ENCODE data around the gene UBL4B. TPM values are rescaled to one million over a fixed set of nuclear protein-coding genes. Genes with fewer than 3 reads are reported as not detected.

The UBL4B gene
- total and polyA plus RNA-seq, 9 of the 15 experiments (the other 6 are each of a cell fraction or from before 2014, with no cell fraction given): not detected

- in situ Hi-C loops (cut with MboI): no loop called here
- Histone ChIP-seq H2AFZ (ENCODE audit: low read depth, low read length) (no peak overlapping the region), H3K79me2 (ENCODE audit: control insufficient read depth, insufficient read depth, low read length) (no peaks in the 10 kb centered on the region), H3K9me3 (replicated peaks; ENCODE audit: control insufficient read depth, insufficient read depth, low read depth, low read length) (no peaks in the 10 kb centered on the region), H3K4me2 (ENCODE audit: insufficient read depth, low read length) (no peak overlapping the region), H3K4me1 (replicated peaks in 1 of 2; ENCODE audit: control insufficient read depth in 2 of 2, insufficient read depth in 2 of 2, low read length in 2 of 2) (no peaks in the 10 kb centered on the region), H4K20me1 (replicated peaks; ENCODE audit: control insufficient read depth, insufficient read depth, low read length) (peaks cover 6% of the 10 kb centered on the region), H3K9ac (ENCODE audit: insufficient read depth in 1 of 2, low read depth in 2 of 2, low read length in 2 of 2) (no peak overlapping the region), H3K4me3 (no peak overlapping the region), H3K27me3 (ENCODE audit: control insufficient read depth in 2 of 2, insufficient read depth in 2 of 2, low read length in 2 of 2) (peaks cover 31 to 72% of the 10 kb centered on the region in 2 experiments), H3K36me3 (ENCODE audit: control insufficient read depth, insufficient read depth, low read length) (no peaks in the 10 kb centered on the region), H3K9me1 (ENCODE audit: control insufficient read depth, insufficient read depth, low read length) (no peaks in the 10 kb centered on the region), H3K27ac (ENCODE audit: extremely low read depth, low read depth, low read length) (no peak overlapping the region)
- no TSS peak for BruUV-seq (replicated peaks)
- TF ChIP-seq XRCC3 (IDR thresholded peaks at IDR 0.05) (no peak), BRD9 (IDR thresholded peaks at IDR 0.05; ENCODE audit: low read depth, partially characterized antibody) (no peak), ZNF77 (CRISPR knock-in tag; IDR thresholded peaks at IDR 0.05) (no peak), MBD2 (IDR thresholded peaks at IDR 0.05; ENCODE audit: borderline replicate concordance, low read depth) (no peak), TAL1 (IDR thresholded peaks at IDR 0.05) (no peak), E2F6 (IDR thresholded peaks at IDR 0.05; ENCODE audit: borderline replicate concordance in 1 of 2, extremely low read depth in 1 of 2, insufficient read depth in 1 of 2, insufficient read length in 1 of 2, low read depth in 1 of 2, low read length in 1 of 2, poor library complexity in 1 of 2, severe bottlenecking in 1 of 2) (no peak), FOXM1 (IDR thresholded peaks at IDR 0.05; ENCODE audit: low read depth) (no peak), FOXM1 (CRISPR knock-in tag; IDR thresholded peaks at IDR 0.05; ENCODE audit: low read depth) (no peak), DPF2 (IDR thresholded peaks at IDR 0.05) (no peak), MLLT1 (IDR thresholded peaks at IDR 0.05) (no peak), TRIM28 (IDR thresholded peaks at IDR 0.05) (no peak), CXXC5 (CRISPR knock-in tag; IDR thresholded peaks at IDR 0.05) (no peak), ZBTB2 (IDR thresholded peaks at IDR 0.05) (no peak), ZBTB34 (CRISPR knock-in tag; IDR thresholded peaks at IDR 0.05) (no peak)
- TF ChIP-seq, protein P1, sequence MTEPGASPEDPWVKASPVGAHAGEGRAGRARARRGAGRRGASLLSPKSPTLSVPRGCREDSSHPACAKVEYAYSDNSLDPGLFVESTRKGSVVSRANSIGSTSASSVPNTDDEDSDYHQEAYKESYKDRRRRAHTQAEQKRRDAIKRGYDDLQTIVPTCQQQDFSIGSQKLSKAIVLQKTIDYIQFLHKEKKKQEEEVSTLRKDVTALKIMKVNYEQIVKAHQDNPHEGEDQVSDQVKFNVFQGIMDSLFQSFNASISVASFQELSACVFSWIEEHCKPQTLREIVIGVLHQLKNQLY (CRISPR knock-in tag; conservative IDR thresholded peaks at IDR 0.05): no peak
- DNase-seq (ENCODE audit: extremely low read depth in 1 of 4, low spot score in 3 of 4): no peak
- ChIA-PET CTCF (ENCODE audit: low intra/inter-chr PET ratio) (no interaction called here), POLR2A (interaction anchor here (1.3 kb wide), 1 partner anchor 21 kb away, joined by 5 read pairs; no protein-coding TSS in a partner anchor)
- intact Hi-C loops (cut with micrococcal nuclease): loop anchor here (5.0 to 10.0 kb wide), 2 partner anchors 337 to 470 kb away; no protein-coding TSS in a partner anchor
- WGBS (ENCODE audit: insufficient coverage, low coverage, missing lambda C conversion rate): 0% methylated on average over 5 of the region's 5 CpGs
- FAIRE-seq: no peak
- no peak for ATAC-seq
Observed at GRCh38 chr1:110114784-110115183, 2.5 kb downstream of the UBL4B start.
